BLaER1 treated with 17β-estradiol and CSF1 and Interleukin-3, amounts not matched to agents 10 nM and 100 nM (cell line): ENCODE results near the gene WNT7B.
"Not testable (repeated sequence)": the region's sequence is repeated elsewhere in the genome, so short reads cannot be mapped to it uniquely, and the experiment has no call there.

ENCODE experiments used
- H3K27ac ChIP-seq, 11 experiments: shearing (Covaris generic); formaldehyde crosslinking; 2 replicates each; pipeline ENCODE4 v1.8.1; 2022
- H3K27me3 ChIP-seq, 11 experiments: shearing (Covaris generic); formaldehyde crosslinking; 2 replicates each; pipeline ENCODE4 v1.8.1; 2022
- H3K36me3 ChIP-seq, 11 experiments: shearing (Covaris generic); formaldehyde crosslinking; 2 replicates each; pipeline ENCODE4 v1.8.1; 2022
- H3K4me1 ChIP-seq, 10 experiments: shearing (Covaris generic); formaldehyde crosslinking; 2 replicates each; pipeline ENCODE4 v1.8.1; 2022
- H3K4me2 ChIP-seq, 11 experiments: shearing (Covaris generic); formaldehyde crosslinking; 2 replicates each; pipeline ENCODE4 v1.8.1; 2022
- H3K4me3 ChIP-seq, 10 experiments: shearing (Covaris generic); formaldehyde crosslinking; 2 replicates each; pipeline ENCODE4 v1.8.1; 2022
- H3K9ac ChIP-seq, 11 experiments: shearing (Covaris generic); formaldehyde crosslinking; 2 replicates each; pipeline ENCODE4 v1.8.1; 2022
- H3K9me3 ChIP-seq, 11 experiments: shearing (Covaris generic); formaldehyde crosslinking; replicated peaks in 1 of 11; 2 replicates each; pipeline ENCODE4 v1.8.1; 2022
- H4K20me1 ChIP-seq, 11 experiments: shearing (Covaris generic); formaldehyde crosslinking; 2 replicates each; pipeline ENCODE4 v1.8.1; 2022
- Cebpa-rat ChIP-seq, 11 experiments: shearing (Covaris generic); IDR thresholded peaks; 2 replicates each; pipeline ENCODE4 v1.8.1; 2022

Gene WNT7B

DNA sequence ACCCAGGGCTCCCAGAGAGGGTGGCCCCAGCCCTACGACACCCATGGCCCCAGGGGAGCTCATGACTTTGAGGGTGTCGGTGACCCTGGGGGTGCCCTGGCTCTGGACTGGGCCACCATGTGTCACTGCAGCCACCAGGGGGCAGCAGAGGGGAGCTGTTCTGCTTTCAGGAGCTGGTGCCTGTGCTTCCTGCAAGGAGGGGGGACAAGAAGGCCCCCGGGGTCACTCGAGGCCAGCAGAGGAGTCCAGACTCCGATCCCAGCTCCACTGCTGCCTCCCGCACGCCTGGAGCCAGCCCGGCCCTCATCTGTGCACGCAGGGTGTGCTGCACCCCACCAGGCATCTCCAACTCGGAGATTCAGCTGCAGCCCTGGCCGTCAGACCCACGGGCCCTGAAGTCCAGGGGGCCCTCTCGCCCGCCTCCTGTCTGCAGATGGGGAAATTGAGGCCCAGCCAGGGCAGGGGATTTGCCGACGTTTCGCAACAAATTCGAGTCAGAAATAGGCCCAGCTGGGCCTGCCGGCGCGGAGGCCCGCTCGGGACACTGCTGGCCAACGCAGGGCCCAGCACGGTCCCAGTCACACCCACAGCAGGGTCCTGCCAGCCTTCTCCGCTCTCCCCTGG lies 29.5 kb upstream of the WNT7B start:
- peak overlapping the region; percentile 92 to 98 (median 96) for H3K4me2 ChIP-seq
- H3K9ac ChIP-seq, result peak overlapping the region; percentile 49 to 74 (median 63); a peak in 21 of 22 replicates
- H3K27ac ChIP-seq, result peak overlapping the region; percentile 57 to 76 (median 69)
- peaks cover 0 to 17% (median 10%) of the 10 kb centered on the region in 11 experiments; a peak in 19 of 22 replicates for H3K9me3 ChIP-seq
- H3K36me3 ChIP-seq, result no peaks in the 10 kb centered on the region
- peak in 3 of 11 experiments; percentile 7 to 34 (median 19); a peak in 2 of 22 replicates for TF ChIP-seq Cebpa-rat (IDR thresholded peaks at IDR 0.05)
- H3K4me1 ChIP-seq, result peaks cover 62 to 78% (median 69%) of the 10 kb centered on the region in 10 experiments
- H4K20me1 ChIP-seq, result no peaks in the 10 kb centered on the region
- H3K27me3 ChIP-seq, result no peaks in the 10 kb centered on the region
- H3K4me3 ChIP-seq, result peak overlapping the region in 8 of 10 experiments; percentile 12 to 54 (median 31); a peak in 10 of 20 replicates

DNA sequence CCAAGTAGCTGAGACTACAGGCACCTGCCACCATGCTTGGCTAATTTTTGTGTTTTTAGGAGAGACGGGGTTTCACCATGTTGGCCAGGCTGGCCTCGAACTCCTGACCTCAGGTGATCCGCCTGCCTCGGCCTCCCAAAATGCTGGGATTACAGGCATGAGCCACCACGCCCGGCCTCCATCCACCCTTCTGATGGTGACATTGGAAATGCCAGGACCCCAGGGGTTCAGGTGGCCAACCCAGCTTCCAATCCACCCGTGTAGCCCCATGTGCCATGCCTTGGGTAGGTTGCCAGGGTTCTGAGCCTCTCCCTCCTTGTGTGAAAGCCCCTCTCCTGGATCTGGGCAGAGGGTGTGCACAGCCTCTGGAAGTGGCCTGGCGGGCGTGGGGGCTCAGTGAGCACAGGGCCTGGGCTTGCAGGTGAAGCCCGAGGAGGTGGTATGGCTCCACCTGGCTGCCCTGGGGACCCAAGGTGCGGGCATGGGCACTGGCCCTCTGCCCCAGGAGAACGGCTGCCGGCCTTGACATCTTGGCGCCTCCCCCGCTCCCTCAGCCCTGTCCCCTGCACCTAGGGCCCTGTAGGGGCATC lies 28.2 kb upstream of the WNT7B start:
- Histone ChIP-seq H3K4me1 (peaks cover 58 to 82% (median 72%) of the 10 kb centered on the region in 10 experiments), H3K9ac (0 out of 22 replicates have a peak overlapping the region, but pooled peaks of 1 of the 11 experiments have one; percentile 15), H3K4me2 (peak overlapping the region; percentile 41 to 98 (median 79); a peak in 15 of 22 replicates), H3K9me3 (peaks cover 0 to 14% (median 9%) of the 10 kb centered on the region in 11 experiments; a peak in 19 of 22 replicates)
- H3K27me3 ChIP-seq, H4K20me1 ChIP-seq, H3K36me3 ChIP-seq, H3K4me3 ChIP-seq, H3K27ac ChIP-seq: not testable (repeated sequence)

DNA sequence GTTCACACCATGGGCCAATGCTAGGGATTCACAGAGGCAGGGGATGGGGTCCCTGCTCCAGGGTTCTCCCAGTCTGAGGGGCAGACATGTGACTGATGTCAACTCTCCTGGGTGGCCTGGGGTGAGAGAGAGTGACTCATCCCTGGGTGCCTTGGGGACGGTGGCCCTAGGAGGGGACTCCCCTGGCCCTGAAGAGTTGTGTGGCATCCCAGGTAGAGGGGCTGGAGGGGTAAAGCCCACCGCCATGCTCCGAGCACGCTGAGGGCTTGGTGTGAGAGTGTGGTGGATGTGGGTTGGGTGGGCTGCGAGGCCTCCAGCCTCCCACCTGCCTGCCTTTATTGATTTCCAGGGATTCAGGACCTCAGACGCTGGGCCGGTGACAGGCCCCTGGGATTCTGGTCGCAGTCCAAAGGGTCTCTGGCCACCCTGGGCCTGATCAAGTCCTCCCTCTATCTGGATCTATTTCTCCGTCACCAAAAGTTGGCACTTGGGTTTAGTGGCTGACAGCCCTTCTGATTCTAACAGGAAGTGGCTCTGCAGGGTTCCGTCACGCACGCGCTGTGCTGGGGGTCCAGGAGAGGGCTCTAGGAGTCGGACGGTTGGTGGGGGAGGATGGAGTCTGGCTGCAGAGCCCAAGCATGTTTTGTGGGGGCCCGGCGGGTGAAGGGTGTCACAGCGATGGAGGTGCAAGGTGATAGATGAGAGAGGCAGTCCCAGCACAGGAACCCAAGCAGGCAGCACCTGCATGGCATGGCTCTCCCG lies 27.3 kb upstream of the WNT7B start:
- Histone ChIP-seq H3K9ac (peak overlapping the region in 4 of 11 experiments; percentile 7 to 45 (median 18); a peak in 2 of 22 replicates), H3K27ac (peak overlapping the region in 4 of 11 experiments; percentile 4 to 38 (median 24); a peak in 7 of 22 replicates), H3K27me3 (no peaks in the 10 kb centered on the region), H3K4me1 (peaks cover 58 to 89% (median 74%) of the 10 kb centered on the region in 10 experiments), H3K4me2 (peak overlapping the region; percentile 41 to 96 (median 75)), H3K9me3 (peaks cover 0 to 5% (median 0%) of the 10 kb centered on the region in 11 experiments; a peak in 7 of 22 replicates), H4K20me1 (no peaks in the 10 kb centered on the region), H3K36me3 (no peaks in the 10 kb centered on the region), H3K4me3 (no peak overlapping the region)
- no peak for TF ChIP-seq Cebpa-rat (IDR thresholded peaks at IDR 0.05)

DNA sequence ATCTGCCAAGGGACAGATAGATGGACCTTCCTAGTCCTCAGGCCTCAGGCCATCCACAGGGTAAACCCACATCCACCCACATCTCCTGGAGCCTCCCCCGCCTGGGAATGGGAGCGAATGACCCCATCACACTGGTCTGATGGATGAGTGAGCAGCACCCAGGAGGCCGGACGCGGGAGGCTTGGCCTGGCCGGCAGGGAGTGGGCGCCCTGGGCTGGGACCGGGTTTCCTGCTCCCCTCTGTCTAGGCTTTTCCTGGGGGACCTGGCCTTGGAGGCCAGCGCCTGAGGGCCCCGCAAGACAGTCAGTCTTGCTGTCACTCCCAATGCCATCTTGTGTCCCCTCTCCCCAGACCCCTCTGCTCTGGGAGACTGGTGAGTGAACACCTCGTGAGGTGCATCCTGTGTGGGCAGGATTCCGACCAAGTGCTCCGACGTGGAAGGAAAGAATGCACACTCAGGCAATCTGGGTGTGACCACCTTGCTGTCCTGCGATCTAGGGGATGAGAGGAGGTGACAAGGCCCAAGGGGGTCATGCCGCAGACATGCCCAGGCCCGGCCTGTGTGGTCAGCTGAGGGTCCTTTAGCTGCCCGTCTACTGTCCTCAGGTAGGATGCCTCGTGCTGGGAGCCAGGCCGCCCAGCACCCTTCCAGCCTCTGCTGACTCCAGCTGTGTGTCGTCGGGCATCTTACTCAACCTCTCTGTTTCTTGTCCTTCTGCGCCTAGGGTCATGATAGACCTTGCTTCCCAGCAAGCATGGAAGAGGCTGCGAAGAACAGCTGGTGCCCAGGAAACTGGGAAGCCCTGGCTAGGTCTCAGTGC lies 26.5 kb upstream of the WNT7B start:
- peak overlapping the region in 5 of 11 experiments; percentile 11 to 34 (median 15); a peak in 3 of 22 replicates for H3K9ac ChIP-seq
- H3K4me3 ChIP-seq, result no peak overlapping the region
- no peaks in the 10 kb centered on the region for H4K20me1 ChIP-seq
- peak overlapping the region in 6 of 11 experiments; percentile 6 to 46 (median 26); a peak in 6 of 22 replicates for H3K27ac ChIP-seq
- H3K9me3 ChIP-seq, result no peaks in the 10 kb centered on the region
- H3K4me2 ChIP-seq, result peak overlapping the region in 10 of 11 experiments; percentile 62 to 96 (median 76); a peak in 18 of 22 replicates
- TF ChIP-seq Cebpa-rat (IDR thresholded peaks at IDR 0.05), result no peak
- peaks cover 66 to 97% (median 82%) of the 10 kb centered on the region in 10 experiments for H3K4me1 ChIP-seq
- H3K36me3 ChIP-seq, result no peaks in the 10 kb centered on the region
- no peaks in the 10 kb centered on the region for H3K27me3 ChIP-seq

DNA sequence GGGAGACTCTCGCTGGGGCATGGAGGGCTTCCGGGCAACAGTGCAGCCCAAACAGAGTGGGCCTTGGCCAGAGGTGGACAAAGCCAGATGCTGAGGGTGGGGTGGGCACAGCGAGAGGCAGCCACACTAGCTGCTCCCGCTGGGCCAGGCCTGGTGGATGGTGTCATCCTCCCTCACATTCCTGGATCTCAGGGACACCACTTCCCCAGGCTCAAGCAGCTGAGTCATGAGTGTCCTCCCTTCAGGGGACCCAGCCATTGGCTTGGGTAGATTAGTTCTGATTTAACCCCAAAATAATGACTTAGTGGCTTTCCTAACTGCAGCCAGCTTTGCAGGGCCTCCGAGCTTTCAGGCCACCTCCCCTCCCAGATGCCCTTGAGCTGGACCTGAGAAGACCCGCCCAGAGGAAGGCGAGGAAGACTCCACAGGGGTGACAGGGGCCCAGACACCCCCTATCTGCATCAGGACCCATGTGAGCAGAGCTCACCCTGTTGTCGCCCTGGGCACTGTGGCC lies 25.9 kb upstream of the WNT7B start:
- Histone ChIP-seq H3K4me1 (peaks cover 67 to 97% (median 82%) of the 10 kb centered on the region in 10 experiments), H3K4me3 (no peak overlapping the region), H3K36me3 (no peaks in the 10 kb centered on the region), H3K27me3 (no peaks in the 10 kb centered on the region), H3K9ac (peak overlapping the region in 4 of 11 experiments; percentile 11 to 34 (median 18); a peak in 3 of 22 replicates), H3K9me3 (no peaks in the 10 kb centered on the region), H3K27ac (peak overlapping the region in 5 of 11 experiments; percentile 6 to 46 (median 34); a peak in 5 of 22 replicates), H4K20me1 (no peaks in the 10 kb centered on the region), H3K4me2 (peak overlapping the region in 4 of 11 experiments; percentile 66 to 95 (median 84); a peak in 8 of 22 replicates)
- TF ChIP-seq Cebpa-rat (IDR thresholded peaks at IDR 0.05), result no peak

DNA sequence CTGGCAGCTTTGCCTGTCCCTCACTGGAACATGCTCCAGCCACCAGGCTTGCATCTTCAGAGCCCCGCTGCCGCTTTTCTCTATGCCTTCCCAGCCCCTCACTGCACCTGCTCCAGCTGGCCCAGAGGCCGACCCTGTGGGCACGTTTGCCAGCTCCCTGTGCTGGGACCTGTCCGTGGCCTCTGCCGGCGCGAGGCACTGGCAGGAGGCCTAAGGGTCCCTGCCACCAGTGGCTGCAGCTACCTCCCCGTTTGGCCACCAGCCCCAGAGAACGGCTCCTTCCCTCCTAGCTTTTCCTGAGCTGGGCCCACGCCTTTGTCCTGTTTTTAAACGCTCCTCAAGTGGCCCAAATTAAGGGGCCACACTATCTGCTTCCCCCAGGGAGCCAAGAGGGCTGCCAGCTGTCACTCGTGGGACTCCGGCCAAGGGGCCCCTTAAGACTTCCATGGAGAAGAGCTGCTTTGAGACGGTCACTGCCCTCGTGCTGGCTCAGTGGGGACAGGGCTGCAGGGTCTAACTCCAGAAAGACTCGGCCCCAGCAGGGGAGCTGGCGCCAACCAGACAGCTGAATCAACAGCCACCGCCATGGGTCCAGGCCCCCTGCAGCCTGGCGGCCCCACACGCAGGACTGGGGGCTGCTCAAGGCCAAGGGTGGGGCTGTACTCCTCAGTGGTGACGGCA lies 24.6 kb upstream of the WNT7B start:
- H4K20me1 ChIP-seq, result no peaks in the 10 kb centered on the region
- H3K27ac ChIP-seq, result no peak overlapping the region; a peak in 2 of 22 replicates
- no peaks in the 10 kb centered on the region for H3K9me3 ChIP-seq
- no peak for TF ChIP-seq Cebpa-rat (IDR thresholded peaks at IDR 0.05)
- H3K27me3 ChIP-seq, result no peaks in the 10 kb centered on the region
- H3K4me1 ChIP-seq, result peaks cover 66 to 93% (median 82%) of the 10 kb centered on the region in 10 experiments
- no peaks in the 10 kb centered on the region for H3K36me3 ChIP-seq
- peak overlapping the region in 4 of 11 experiments; percentile 4 to 44 (median 14); a peak in 4 of 22 replicates for H3K9ac ChIP-seq
- peak overlapping the region in 10 of 11 experiments; percentile 10 to 84 (median 34); a peak in 16 of 22 replicates for H3K4me2 ChIP-seq
- H3K4me3 ChIP-seq, result no peak overlapping the region

DNA sequence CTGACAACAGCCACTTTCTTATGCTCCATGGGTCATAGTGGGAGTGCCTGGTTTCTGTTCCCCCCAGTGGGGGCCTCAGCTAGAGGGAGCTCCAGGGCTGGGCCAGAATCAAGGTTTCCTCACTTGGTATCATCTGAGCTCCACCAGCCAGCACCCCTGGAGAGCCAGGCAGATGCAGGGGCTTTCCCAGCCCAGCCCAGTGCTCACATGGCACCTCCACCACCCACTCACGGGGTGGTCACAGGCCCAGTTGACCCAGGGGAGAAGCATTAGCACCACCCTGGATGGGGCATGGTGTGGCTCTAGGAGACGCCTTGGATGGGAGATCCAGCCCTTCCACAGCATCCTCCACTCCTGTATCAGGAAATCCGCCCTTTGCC lies 24.1 kb upstream of the WNT7B start:
- Histone ChIP-seq H3K4me2 (peak overlapping the region in 10 of 11 experiments; percentile 10 to 84 (median 34); a peak in 16 of 22 replicates), H3K36me3 (no peaks in the 10 kb centered on the region), H3K9ac (peak overlapping the region in 4 of 11 experiments; percentile 4 to 44 (median 16); a peak in 5 of 22 replicates), H4K20me1 (no peaks in the 10 kb centered on the region), H3K4me1 (peaks cover 66 to 93% (median 82%) of the 10 kb centered on the region in 10 experiments), H3K9me3 (no peaks in the 10 kb centered on the region), H3K4me3 (no peak overlapping the region), H3K27ac (no peak overlapping the region; a peak in 2 of 22 replicates), H3K27me3 (no peaks in the 10 kb centered on the region)
- no peak for TF ChIP-seq Cebpa-rat (IDR thresholded peaks at IDR 0.05)
